Prostate gland (tissue), 2 donors: ENCODE data around the gene GTPBP1.

Experiments used
- CTCF ChIP-seq, 4 experiments: fragments of 200-600 bp in 2 of 4; fragments of 450-650 bp in 2 of 4; sonication (generic) in 2 of 4; IDR thresholded peaks; 1 replicate in 3 of 4; 2 replicates in 1 of 4; pipeline ENCODE4 v1.5.1; 2016 to 2019; ENCODE audit warnings: antibody characterized with exemption in 4 of 4, mild to moderate bottlenecking in 2 of 4, moderate library complexity in 2 of 4
- POLR2A ChIP-seq: fragments of 450-650 bp; IDR thresholded peaks from one replicate; pipeline ENCODE4 v1.6.1; 2016; ENCODE audit warnings: antibody characterized with exemption, mild to moderate bottlenecking

- TF ChIP-seq CTCF (IDR thresholded peaks at IDR 0.05), result no peak
- TF ChIP-seq POLR2A, result no peak
Measured at GRCh38 chr22:38739300-38740055, 33.7 kb downstream of the GTPBP1 start.
